RWPE2 (cell line): ENCODE results near the gene TRPM5.

ENCODE experiments used
- ATAC-seq: fragments of 200-7000 bp; cut with Tn5 transposase; 3 replicates; pipeline ENCODE4 v1.9.1; 2021; ENCODE audit warnings: low read depth
- DNase-seq: peaks from one replicate; pipeline ENCODE4 v3.0.0-alpha.2; 2020; ENCODE audit warnings: low spot score
- H3K27ac ChIP-seq: fragments of 450-650 bp; 2 replicates; pipeline ENCODE4 v1.5.1; 2017; ENCODE audit warnings: mild to moderate bottlenecking; ENCODE audit not compliant: poor library complexity, severe bottlenecking
- H3K27me3 ChIP-seq: fragments of 250-450 bp; sonication (Bioruptor Pico); 2 replicates; pipeline ENCODE4 v1.5.1; 2021; ENCODE audit warnings: mild to moderate bottlenecking, moderate library complexity; ENCODE audit not compliant: insufficient read depth, poor library complexity, severe bottlenecking
- H3K36me3 ChIP-seq: fragments of 250-450 bp; sonication (Bioruptor Pico); 2 replicates; pipeline ENCODE4 v1.5.1; 2020; ENCODE audit warnings: low read depth, mild to moderate bottlenecking, moderate library complexity
- H3K4me1 ChIP-seq: fragments of 250-450 bp; sonication (Bioruptor Pico); 2 replicates; pipeline ENCODE4 v1.5.1; 2021; ENCODE audit warnings: mild to moderate bottlenecking, moderate library complexity; ENCODE audit not compliant: insufficient read depth, poor library complexity, severe bottlenecking
- H3K4me3 ChIP-seq: fragments of 250-450 bp; sonication (Bioruptor Pico); 2 replicates; pipeline ENCODE4 v1.5.1; 2021; ENCODE audit warnings: mild to moderate bottlenecking, moderate library complexity; ENCODE audit not compliant: severe bottlenecking
- H3K9me3 ChIP-seq: fragments of 250-450 bp; sonication (Bioruptor Pico); 2 replicates; pipeline ENCODE4 v1.5.1; 2021; ENCODE audit warnings: mild to moderate bottlenecking, moderate library complexity; ENCODE audit not compliant: severe bottlenecking
- CTCF ChIP-seq: fragments of 450-650 bp; IDR thresholded peaks from one replicate; pipeline ENCODE4 v1.5.1; 2017; ENCODE audit warnings: mild to moderate bottlenecking, moderate library complexity; ENCODE audit not compliant: poor library complexity, severe bottlenecking

Gene TRPM5

GRCh38 chr11:2414616-2415015 is 29.7 kb downstream of the TRPM5 start:
- DNase-seq (no peak), ATAC-seq (no peak)
- Histone ChIP-seq H3K36me3 (no peaks in the 10 kb centered on the region), H3K9me3 (no peaks in the 10 kb centered on the region), H3K4me1 (no peaks in the 10 kb centered on the region), H3K27ac (no peak overlapping the region), H3K27me3 (no peaks in the 10 kb centered on the region), H3K4me3 (no peak overlapping the region)
- TF ChIP-seq CTCF = no peak

GRCh38 chr11:2413742-2414579 is 30.4 kb downstream of the TRPM5 start:
- Histone ChIP-seq H3K4me3 (no peak overlapping the region), H3K36me3 (no peaks in the 10 kb centered on the region), H3K27ac (no peak overlapping the region), H3K27me3 (no peaks in the 10 kb centered on the region), H3K4me1 (no peaks in the 10 kb centered on the region), H3K9me3 (no peaks in the 10 kb centered on the region)
- DNase-seq (no peak), ATAC-seq (no peak)
- no peak for TF ChIP-seq CTCF

GRCh38 chr11:2412323-2412722 is 32.0 kb downstream of the TRPM5 start:
- Histone ChIP-seq H3K27ac (no peak overlapping the region), H3K4me1 (no peaks in the 10 kb centered on the region)
- no peak for ATAC-seq

GRCh38 chr11:2411446-2412305 is 32.6 kb downstream of the TRPM5 start:
- no peaks in the 10 kb centered on the region for H3K36me3 ChIP-seq
- H3K27me3 ChIP-seq = no peaks in the 10 kb centered on the region
- no peaks in the 10 kb centered on the region for H3K4me1 ChIP-seq
- no peak overlapping the region for H3K4me3 ChIP-seq
- TF ChIP-seq CTCF = no peak
- DNase-seq = no peak
- ATAC-seq = no peak
- H3K27ac ChIP-seq = no peak overlapping the region
- H3K9me3 ChIP-seq = no peaks in the 10 kb centered on the region

More at GRCh38 chr11:2412323-2412722, 32.0 kb downstream of the TRPM5 start:
- Histone ChIP-seq H3K36me3 (no peaks in the 10 kb centered on the region), H3K9me3 (no peaks in the 10 kb centered on the region), H3K4me3 (no peak overlapping the region), H3K27me3 (no peaks in the 10 kb centered on the region)
- no peak for TF ChIP-seq CTCF
- DNase-seq = no peak
